ENCODE measurements around the gene SKOR1.

The SKOR1 gene

DNA sequence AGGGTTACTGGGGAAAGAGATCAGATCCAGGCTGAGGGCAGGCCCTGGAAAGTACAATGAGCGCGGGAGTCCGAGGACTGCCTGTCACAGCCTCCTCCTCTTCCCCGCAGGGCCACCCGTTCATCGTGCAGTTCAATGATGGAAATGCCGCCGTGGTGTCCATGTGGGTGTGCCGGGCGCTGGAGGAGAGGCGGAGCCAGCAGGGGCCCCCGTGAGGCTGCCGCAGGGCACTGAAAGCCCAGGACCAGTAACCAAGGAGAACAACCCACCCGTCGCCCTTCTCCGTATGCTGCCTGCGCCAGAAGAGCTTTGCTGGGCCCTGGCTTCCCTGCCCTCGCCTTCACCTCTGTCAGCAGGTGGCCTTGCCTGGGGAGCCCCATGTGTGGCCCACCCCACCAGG, 18.8 kb upstream of the SKOR1 start:
- DNase-seq (ENCODE audit: low read depth) = no peak
- H3K4me3 ChIP-seq (ENCODE audit: control insufficient read depth, low read depth, low read length) = no peak overlapping the region
- TF ChIP-seq, protein P1, sequence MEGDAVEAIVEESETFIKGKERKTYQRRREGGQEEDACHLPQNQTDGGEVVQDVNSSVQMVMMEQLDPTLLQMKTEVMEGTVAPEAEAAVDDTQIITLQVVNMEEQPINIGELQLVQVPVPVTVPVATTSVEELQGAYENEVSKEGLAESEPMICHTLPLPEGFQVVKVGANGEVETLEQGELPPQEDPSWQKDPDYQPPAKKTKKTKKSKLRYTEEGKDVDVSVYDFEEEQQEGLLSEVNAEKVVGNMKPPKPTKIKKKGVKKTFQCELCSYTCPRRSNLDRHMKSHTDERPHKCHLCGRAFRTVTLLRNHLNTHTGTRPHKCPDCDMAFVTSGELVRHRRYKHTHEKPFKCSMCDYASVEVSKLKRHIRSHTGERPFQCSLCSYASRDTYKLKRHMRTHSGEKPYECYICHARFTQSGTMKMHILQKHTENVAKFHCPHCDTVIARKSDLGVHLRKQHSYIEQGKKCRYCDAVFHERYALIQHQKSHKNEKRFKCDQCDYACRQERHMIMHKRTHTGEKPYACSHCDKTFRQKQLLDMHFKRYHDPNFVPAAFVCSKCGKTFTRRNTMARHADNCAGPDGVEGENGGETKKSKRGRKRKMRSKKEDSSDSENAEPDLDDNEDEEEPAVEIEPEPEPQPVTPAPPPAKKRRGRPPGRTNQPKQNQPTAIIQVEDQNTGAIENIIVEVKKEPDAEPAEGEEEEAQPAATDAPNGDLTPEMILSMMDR (conservative IDR thresholded peaks at IDR 0.05; ENCODE audit: control insufficient read depth, insufficient read depth, low read depth, low read length) = no peak

DNA sequence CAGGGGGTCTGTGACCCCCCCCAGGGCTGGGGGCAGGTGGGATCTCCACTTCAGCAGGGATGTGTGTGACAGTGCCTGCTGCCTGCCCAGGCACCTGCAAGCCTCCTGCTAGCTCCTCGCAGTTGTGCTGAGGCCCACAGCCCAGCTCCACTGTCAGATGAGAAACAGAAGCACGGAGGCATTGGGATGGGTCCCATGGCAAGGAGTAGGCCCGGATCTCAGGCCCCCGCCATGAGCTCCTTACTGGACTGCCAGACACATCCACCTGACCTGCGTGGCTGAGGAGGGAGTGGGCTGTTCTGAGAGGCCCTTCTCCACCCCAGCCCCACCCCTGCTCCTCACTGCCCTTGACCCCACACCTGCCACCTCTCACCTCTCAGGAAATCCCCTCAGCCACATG, 18.2 kb upstream of the SKOR1 start:
- TF ChIP-seq, protein P1 (conservative IDR thresholded peaks at IDR 0.05; ENCODE audit: control insufficient read depth, insufficient read depth, low read depth, low read length) = no peak
- DNase-seq (ENCODE audit: low read depth) = no peak
- no peak overlapping the region for H3K4me3 ChIP-seq (ENCODE audit: control insufficient read depth, low read depth, low read length)

DNA sequence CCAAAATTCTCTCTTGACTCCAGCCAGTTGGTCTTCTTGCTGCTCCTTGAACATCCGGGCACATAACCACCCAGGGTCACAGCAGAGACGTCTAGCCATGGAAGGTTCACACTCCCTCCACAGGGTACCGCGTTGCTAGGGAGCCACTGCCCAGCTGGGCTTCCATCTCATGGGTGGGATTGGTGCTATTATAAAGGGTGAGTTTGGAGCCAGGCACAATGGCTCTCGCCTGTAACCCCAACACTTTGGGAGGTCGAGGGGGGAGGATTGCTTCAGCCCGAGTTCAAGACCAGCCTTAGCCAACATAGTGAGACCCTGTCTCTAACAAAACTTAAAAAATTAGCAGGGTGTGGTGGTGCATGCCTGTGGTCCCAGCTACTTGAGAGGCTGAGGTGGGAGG, 17.5 kb upstream of the SKOR1 start:
- TF ChIP-seq, protein P1 (conservative IDR thresholded peaks at IDR 0.05; ENCODE audit: control insufficient read depth, insufficient read depth, low read depth, low read length) = no peak
- no peak for DNase-seq (ENCODE audit: low read depth)
- H3K4me3 ChIP-seq (ENCODE audit: control insufficient read depth, low read depth, low read length) = no peak overlapping the region

DNA sequence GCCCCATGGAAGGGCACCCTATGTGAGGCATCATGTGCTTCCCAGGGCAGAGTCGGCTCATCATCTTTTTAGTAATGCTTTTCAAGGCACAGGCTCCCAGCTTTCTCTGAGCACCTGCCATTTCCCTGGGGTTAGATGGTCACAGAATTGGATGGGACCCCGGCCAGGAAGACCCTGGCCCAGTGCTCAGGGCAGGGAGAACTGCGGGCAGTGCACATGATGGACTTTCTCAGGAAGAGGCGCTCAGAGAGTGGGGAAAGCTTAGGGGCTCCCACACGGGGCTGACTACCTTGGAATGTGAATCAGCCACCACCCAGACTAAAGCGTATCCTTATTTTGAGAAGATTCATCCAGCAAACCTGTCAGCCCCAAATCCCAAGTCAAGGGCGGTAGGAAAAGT, 16.5 kb upstream of the SKOR1 start:
- DNase-seq (ENCODE audit: low read depth) = no peak
- no peak overlapping the region for H3K4me3 ChIP-seq (ENCODE audit: control insufficient read depth, low read depth, low read length)
- TF ChIP-seq, protein P1 (conservative IDR thresholded peaks at IDR 0.05; ENCODE audit: control insufficient read depth, insufficient read depth, low read depth, low read length) = no peak

DNA sequence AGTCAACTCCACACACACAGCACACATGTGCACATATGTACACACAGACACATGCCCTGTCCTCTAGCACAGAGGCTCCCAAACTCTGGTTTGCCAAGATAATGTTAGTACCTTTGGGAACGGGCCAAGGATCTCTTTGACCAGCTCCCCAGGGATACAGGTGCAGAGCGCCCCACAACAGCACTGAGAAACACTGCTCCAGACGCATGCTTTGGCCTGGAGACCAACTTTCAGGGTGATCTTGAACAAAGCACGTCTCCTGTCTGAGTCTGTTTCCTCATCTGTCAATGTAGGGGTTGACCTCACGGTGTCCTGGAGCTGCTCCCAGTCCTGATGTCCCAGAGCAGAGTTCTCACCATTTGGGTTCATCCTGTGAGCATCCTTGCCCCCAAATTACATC, 15.9 kb upstream of the SKOR1 start:
- TF ChIP-seq, protein P1 (conservative IDR thresholded peaks at IDR 0.05; ENCODE audit: control insufficient read depth, insufficient read depth, low read depth, low read length) = no peak
- DNase-seq (ENCODE audit: low read depth) = no peak
- H3K4me3 ChIP-seq (ENCODE audit: control insufficient read depth, low read depth, low read length) = no peak overlapping the region

DNA sequence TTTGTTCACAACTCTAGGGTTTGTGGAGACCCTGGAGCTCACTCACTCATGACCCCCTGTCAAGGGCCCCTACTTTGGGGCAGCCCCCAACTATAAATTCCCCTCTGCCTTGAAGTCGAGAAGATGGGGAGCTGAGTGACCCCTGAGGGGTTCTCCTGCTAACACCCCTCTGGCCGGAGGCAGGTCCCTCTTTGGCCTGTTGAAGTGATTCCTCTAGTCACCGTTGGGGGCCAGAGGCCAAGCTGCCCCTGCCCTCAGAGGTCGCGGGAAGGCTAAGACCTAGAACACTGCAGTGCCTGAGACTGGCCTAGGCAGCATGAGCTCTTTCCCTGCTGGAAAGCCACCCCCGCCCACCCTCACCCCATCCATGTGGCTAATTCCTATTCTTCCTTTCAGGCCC, 15.4 kb upstream of the SKOR1 start:
- no peak for DNase-seq (ENCODE audit: low read depth)
- TF ChIP-seq, protein P1 (conservative IDR thresholded peaks at IDR 0.05; ENCODE audit: control insufficient read depth, insufficient read depth, low read depth, low read length) = no peak
- no peak overlapping the region for H3K4me3 ChIP-seq (ENCODE audit: control insufficient read depth, low read depth, low read length)

DNA sequence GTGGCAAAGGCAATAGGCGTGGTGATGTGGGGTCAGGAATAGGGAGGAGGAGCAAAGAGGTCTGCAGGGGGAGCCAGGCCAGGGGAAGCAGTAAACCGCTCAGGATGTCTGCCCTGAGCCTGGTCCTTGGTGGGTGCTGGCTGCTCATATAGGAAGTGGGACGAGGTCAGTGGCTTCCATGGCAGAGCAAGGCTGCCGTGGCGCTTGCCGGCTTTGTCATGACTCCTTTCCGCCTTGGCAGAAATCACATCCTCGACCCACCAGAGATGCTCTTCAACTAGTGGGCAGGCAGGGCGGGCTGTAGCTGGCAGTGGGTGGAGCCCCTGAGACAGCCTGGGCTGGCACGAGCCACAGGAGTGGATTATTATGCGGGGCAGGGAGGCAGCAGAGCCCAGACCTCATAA, 13.1 kb upstream of the SKOR1 start:
- no peak overlapping the region for H3K4me3 ChIP-seq (ENCODE audit: control insufficient read depth, low read depth, low read length)
- TF ChIP-seq, protein P1 (conservative IDR thresholded peaks at IDR 0.05; ENCODE audit: control insufficient read depth, insufficient read depth, low read depth, low read length) = no peak
- no peak for DNase-seq (ENCODE audit: low read depth)

Data from fibroblast of mammary gland (primary cell).